Lower lobe of right lung (tissue), 2 donors: Measurements from ENCODE around the gene GYS1. TPM values are rescaled to one million over a fixed set of nuclear protein-coding genes. Genes with fewer than 3 reads are reported as not detected.

ENCODE experiments used
- ATAC-seq, 2 donors: fragments of 200-7000 bp; cut with Tn5 transposase; one replicate each; pipeline ENCODE4 v1.9.1; 2020 to 2022; ENCODE audit warnings: mild to moderate bottlenecking in 2 of 2, moderate library complexity in 2 of 2
- DNase-seq: peaks from one replicate; pipeline ENCODE4 v3.0.0-alpha.2; 2020
- H3K27ac ChIP-seq: fragments of 200-600 bp; one replicate; pipeline ENCODE4 v1.8.0; 2022
- H3K27me3 ChIP-seq: fragments of 200-600 bp; one replicate; pipeline ENCODE4 v1.8.0; 2022; ENCODE audit warnings: low read depth
- H3K36me3 ChIP-seq: fragments of 200-600 bp; one replicate; pipeline ENCODE4 v1.8.0; 2022; ENCODE audit warnings: mild to moderate bottlenecking
- H3K4me1 ChIP-seq: fragments of 200-600 bp; one replicate; pipeline ENCODE4 v1.8.0; 2022
- H3K4me3 ChIP-seq: fragments of 200-600 bp; one replicate; pipeline ENCODE4 v1.8.0; 2022; ENCODE audit warnings: mild to moderate bottlenecking
- H3K9me3 ChIP-seq: fragments of 200-600 bp; one replicate; pipeline ENCODE4 v1.8.0; 2022
- CTCF ChIP-seq: fragments of 200-600 bp; IDR thresholded peaks from one replicate; pipeline ENCODE4 v1.8.0; 2022; ENCODE audit warnings: antibody characterized with exemption, mild to moderate bottlenecking
- intact Hi-C: fragments of 100-400 bp; cut with DNase I; formaldehyde crosslinking; loops from one replicate; pipeline ENCODE4 v1.11.0; 2022
- total RNA-seq: library from RNA; stranded (reverse); fragmentation: NEBNext Ultra II Directional; extraction: Animal tissue kit (Norgen Biotek cat#: 25700); gene quantifications from one replicate; pipeline ENCODE4 v1.2.1, GENCODE V29; 2021
- donor health status: DM: no; HTN: yes; CAD: no; lungs with severe emphysema.

The GYS1 gene
- total RNA-seq, 1 donor from 2014 or later, result 24.8 TPM

GRCh38 chr19:48943081-48943480, 50.0 kb downstream of the GYS1 start:
- ATAC-seq (no peak), DNase-seq (no peak)
- TF ChIP-seq CTCF, result no peak
- Histone ChIP-seq H3K27ac (no peak overlapping the region), H3K4me1 (no peaks in the 10 kb centered on the region), H3K36me3 (no peaks in the 10 kb centered on the region), H3K27me3 (no peaks in the 10 kb centered on the region), H3K4me3 (no peak overlapping the region), H3K9me3 (peaks cover 13% of the 10 kb centered on the region)
- intact Hi-C loops, result no loop called here

- DNase-seq (no peak), ATAC-seq (no peak)
- no peak overlapping the region for H3K4me3 ChIP-seq
- no peaks in the 10 kb centered on the region for H3K4me1 ChIP-seq
- intact Hi-C loops, result no loop called here
- no peaks in the 10 kb centered on the region for H3K27me3 ChIP-seq
- no peak for TF ChIP-seq CTCF
- no peaks in the 10 kb centered on the region for H3K36me3 ChIP-seq
- H3K9me3 ChIP-seq, result peaks cover 6% of the 10 kb centered on the region
- no peak overlapping the region for H3K27ac ChIP-seq
These were observed 52.2 kb downstream of the GYS1 start for GRCh38 chr19:48940902-48941301.

- intact Hi-C loops, result no loop called here
- Histone ChIP-seq H3K27me3 (no peaks in the 10 kb centered on the region), H3K36me3 (no peaks in the 10 kb centered on the region), H3K4me1 (peaks cover 11% of the 10 kb centered on the region), H3K4me3 (no peak overlapping the region), H3K9me3 (peaks cover 6% of the 10 kb centered on the region), H3K27ac (no peak overlapping the region)
- no peak for DNase-seq
- ATAC-seq, result no peak
- TF ChIP-seq CTCF, result no peak
These were observed 54.9 kb downstream of the GYS1 start for GRCh38 chr19:48938256-48938655.

- Histone ChIP-seq H3K4me1 (peaks cover 17% of the 10 kb centered on the region), H3K27ac (no peak overlapping the region), H3K9me3 (peaks cover 4% of the 10 kb centered on the region), H3K36me3 (no peaks in the 10 kb centered on the region), H3K4me3 (no peak overlapping the region), H3K27me3 (no peaks in the 10 kb centered on the region)
- no peak for DNase-seq
- intact Hi-C loops, result no loop called here
- no peak for TF ChIP-seq CTCF
- no peak for ATAC-seq
These were observed 57.2 kb downstream of the GYS1 start for GRCh38 chr19:48935864-48936263.

- H3K4me3 ChIP-seq, result no peak overlapping the region
- TF ChIP-seq CTCF, result no peak
- H3K27ac ChIP-seq, result no peak overlapping the region
- peaks cover 17% of the 10 kb centered on the region for H3K4me1 ChIP-seq
- H3K36me3 ChIP-seq, result no peaks in the 10 kb centered on the region
- no peak for ATAC-seq
- intact Hi-C loops, result no loop called here
- DNase-seq, result no peak
- no peaks in the 10 kb centered on the region for H3K9me3 ChIP-seq
- H3K27me3 ChIP-seq, result no peaks in the 10 kb centered on the region
These were observed 58.3 kb downstream of the GYS1 start for GRCh38 chr19:48934837-48935236.
